CD14-positive monocyte (primary cell): ENCODE data around the gene ACKR2. TPM values are rescaled to one million over a fixed set of nuclear protein-coding genes. Genes with fewer than 3 reads are reported as not detected.

Experiments
- DNase-seq, 3 donors: peaks; one replicate each; pipeline ENCODE4 v3.0.0-alpha.2; 2011 to 2022
- H2AFZ ChIP-seq: 2 replicates; pipeline ENCODE4 v1.6.0; 2012; ENCODE audit warnings: mild to moderate bottlenecking, low read depth, low read length, inconsistent platforms; ENCODE audit not compliant: insufficient read depth, poor library complexity, severe bottlenecking
- H3K27ac ChIP-seq, 2 donors: 1 replicate in 1 of 2; 2 replicates in 1 of 2; pipeline ENCODE4 v1.5.1; 2012 to 2013; ENCODE audit warnings: low read length in 2 of 2, control low read depth in 1 of 2, inconsistent platforms in 1 of 2, low read depth in 1 of 2, mild to moderate bottlenecking in 1 of 2
- H3K27me3 ChIP-seq, 2 donors: one replicate each; pipeline versions ENCODE4 v1.6.0 to v1.6.1; 2011 to 2013; ENCODE audit warnings: low read length in 2 of 2; ENCODE audit not compliant: control insufficient read depth in 2 of 2, insufficient read depth in 2 of 2
- H3K36me3 ChIP-seq, 2 donors: replicated peaks in 1 of 2; 1 replicate in 1 of 2; 2 replicates in 1 of 2; pipeline versions ENCODE4 v1.5.1 to v1.6.1; 2012 to 2013; ENCODE audit warnings: low read length in 2 of 2, control low read depth in 1 of 2, inconsistent platforms in 1 of 2, mild to moderate bottlenecking in 1 of 2; ENCODE audit not compliant: insufficient read depth in 2 of 2, control insufficient read depth in 1 of 2
- H3K4me1 ChIP-seq, 2 donors: 1 replicate in 1 of 2; 2 replicates in 1 of 2; pipeline versions ENCODE4 v1.5.1 to v1.6.1; 2012 to 2013; ENCODE audit warnings: low read length in 2 of 2, control low read depth in 1 of 2, inconsistent platforms in 1 of 2, mild to moderate bottlenecking in 1 of 2, moderate library complexity in 1 of 2; ENCODE audit not compliant: insufficient read depth in 2 of 2, control insufficient read depth in 1 of 2
- H3K4me2 ChIP-seq: replicated peaks from 2 replicates; pipeline ENCODE3; 2012; ENCODE audit warnings: low read length, moderate library complexity, mild to moderate bottlenecking; ENCODE audit not compliant: poor library complexity, severe bottlenecking; ENCODE audit errors: extremely low read depth
- H3K4me3 ChIP-seq, 3 experiments: fragments of 200-600 bp in 1 of 3; sonication (generic) in 1 of 3; replicated peaks in 1 of 3; 1 replicate in 2 of 3; 2 replicates in 1 of 3; pipeline ENCODE4 v1.5.1; 2011 to 2013; ENCODE audit warnings: low read length in 3 of 3, mild to moderate bottlenecking in 3 of 3, control low read depth in 2 of 3, low read depth in 2 of 3, inconsistent platforms in 1 of 3, moderate library complexity in 1 of 3
- H3K79me2 ChIP-seq: 2 replicates; pipeline ENCODE4 v1.6.0; 2012; ENCODE audit warnings: mild to moderate bottlenecking, control low read depth, inconsistent platforms, low read length, moderate library complexity; ENCODE audit not compliant: insufficient read depth
- H3K9ac ChIP-seq: 2 replicates; pipeline ENCODE4 v1.6.0; 2017; ENCODE audit warnings: low read length, mild to moderate bottlenecking; ENCODE audit not compliant: insufficient read depth, poor library complexity, severe bottlenecking
- H3K9me3 ChIP-seq, 2 donors: replicated peaks in 1 of 2; 1 replicate in 1 of 2; 2 replicates in 1 of 2; pipeline versions ENCODE4 v1.5.1 to v1.6.1; 2012 to 2013; ENCODE audit warnings: low read length in 2 of 2, control low read depth in 1 of 2; ENCODE audit not compliant: control insufficient read depth in 1 of 2, insufficient read depth in 1 of 2
- H4K20me1 ChIP-seq: 2 replicates; pipeline ENCODE4 v1.6.0; 2012; ENCODE audit warnings: mild to moderate bottlenecking, low read length, control low read depth, moderate library complexity; ENCODE audit not compliant: insufficient read depth
- H3K27ac Mint-ChIP-seq, 7 donors: one replicate each; pipeline ENCODE4 v1.8.0; 2020; ENCODE audit warnings: mild to moderate bottlenecking in 7 of 7, mixed read lengths in 7 of 7, moderate library complexity in 6 of 7, inconsistent platforms in 2 of 7
- H3K27me3 Mint-ChIP-seq, 3 donors: one replicate each; pipeline ENCODE4 v1.8.0; 2021 to 2022; ENCODE audit warnings: low read depth in 3 of 3, mild to moderate bottlenecking in 3 of 3, mixed read lengths in 3 of 3, moderate library complexity in 3 of 3, inconsistent platforms in 1 of 3
- H3K36me3 Mint-ChIP-seq, 2 donors: one replicate each; pipeline ENCODE4 v1.8.0; 2020; ENCODE audit warnings: mixed read lengths in 2 of 2, inconsistent platforms in 1 of 2, mild to moderate bottlenecking in 1 of 2
- H3K4me1 Mint-ChIP-seq: one replicate; pipeline ENCODE4 v1.8.0; 2020; ENCODE audit warnings: mild to moderate bottlenecking, mixed read lengths
- H3K4me3 Mint-ChIP-seq, 2 donors: one replicate each; pipeline ENCODE4 v1.8.0; 2020; ENCODE audit warnings: mild to moderate bottlenecking in 2 of 2, mixed read lengths in 2 of 2, moderate library complexity in 1 of 2
- H3K9me3 Mint-ChIP-seq, 7 donors: one replicate each; pipeline ENCODE4 v1.8.0; 2020 to 2022; ENCODE audit warnings: mixed read lengths in 7 of 7, mild to moderate bottlenecking in 6 of 7, moderate library complexity in 6 of 7, inconsistent platforms in 2 of 7
- WGBS: methylation state at CpG from one replicate; pipeline ENCODE4 v1.1.5; 2013; ENCODE audit warnings: missing lambda C conversion rate; ENCODE audit not compliant: insufficient coverage; 5-methylcytosine and 5-hydroxymethylcytosine counted together
- intact Hi-C, 2 donors: fragments of 100-400 bp; cut with micrococcal nuclease; formaldehyde crosslinking; loops; one replicate each; pipeline versions ENCODE4 v1.15.0 to v1.15.1; 2023
- polyA plus RNA-seq, 3 donors: library from polyadenylated mRNA; depleted of rRNA in 1 of 3; unstranded in 2 of 3; stranded (reverse) in 1 of 3; fragments of 300-500 nt in 2 of 3; fragments of >200 nt in 1 of 3; fragmentation: Illumina TruSeq in 2 of 3; gene quantifications; 1 replicate in 2 of 3; 2 replicates in 1 of 3; pipeline ENCODE4 v1.2.3, GENCODE V29; 2012 to 2021
- TF ChIP-seq, protein P1 (sequence below): fragments of 200-600 bp; IDR thresholded peaks from one replicate; pipeline ENCODE4 v1.8.0; 2022; ENCODE audit warnings: antibody characterized with exemption, mild to moderate bottlenecking

The ACKR2 gene
- polyA plus RNA-seq, 3 donors: 0.49 TPM; not detected in 2

DNA sequence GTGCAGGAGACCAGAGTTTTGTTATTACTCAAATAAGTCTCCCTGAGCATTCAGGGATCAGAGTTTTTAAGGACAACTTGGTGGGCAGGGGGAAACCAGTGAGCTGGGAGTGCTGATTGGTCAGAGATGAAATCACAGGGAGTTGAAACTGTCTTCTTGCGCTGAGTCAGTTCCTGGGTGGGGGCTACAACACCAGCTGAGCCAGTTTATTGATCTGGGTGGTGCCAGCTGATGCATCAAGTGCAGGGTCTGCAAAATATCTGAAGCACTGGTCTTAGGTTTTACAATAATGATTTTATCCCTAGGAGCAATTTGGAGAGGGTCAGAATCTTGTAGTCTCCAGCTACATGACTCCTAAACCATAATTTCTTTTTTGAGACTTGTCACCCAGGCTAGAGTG lies 82.9 kb downstream of the ACKR2 start:
- Histone ChIP-seq H2AFZ (no peak overlapping the region), H3K27me3 (no peaks in the 10 kb centered on the region), H3K9me3 (no peaks in the 10 kb centered on the region), H3K4me2 (no peak overlapping the region), H3K4me3 (no peak overlapping the region), H3K4me1 (no peaks in the 10 kb centered on the region), H4K20me1 (no peaks in the 10 kb centered on the region), H3K36me3 (no peaks in the 10 kb centered on the region), H3K79me2 (no peaks in the 10 kb centered on the region), H3K9ac (no peak overlapping the region), H3K27ac (no peak overlapping the region)
- TF ChIP-seq, protein P1, sequence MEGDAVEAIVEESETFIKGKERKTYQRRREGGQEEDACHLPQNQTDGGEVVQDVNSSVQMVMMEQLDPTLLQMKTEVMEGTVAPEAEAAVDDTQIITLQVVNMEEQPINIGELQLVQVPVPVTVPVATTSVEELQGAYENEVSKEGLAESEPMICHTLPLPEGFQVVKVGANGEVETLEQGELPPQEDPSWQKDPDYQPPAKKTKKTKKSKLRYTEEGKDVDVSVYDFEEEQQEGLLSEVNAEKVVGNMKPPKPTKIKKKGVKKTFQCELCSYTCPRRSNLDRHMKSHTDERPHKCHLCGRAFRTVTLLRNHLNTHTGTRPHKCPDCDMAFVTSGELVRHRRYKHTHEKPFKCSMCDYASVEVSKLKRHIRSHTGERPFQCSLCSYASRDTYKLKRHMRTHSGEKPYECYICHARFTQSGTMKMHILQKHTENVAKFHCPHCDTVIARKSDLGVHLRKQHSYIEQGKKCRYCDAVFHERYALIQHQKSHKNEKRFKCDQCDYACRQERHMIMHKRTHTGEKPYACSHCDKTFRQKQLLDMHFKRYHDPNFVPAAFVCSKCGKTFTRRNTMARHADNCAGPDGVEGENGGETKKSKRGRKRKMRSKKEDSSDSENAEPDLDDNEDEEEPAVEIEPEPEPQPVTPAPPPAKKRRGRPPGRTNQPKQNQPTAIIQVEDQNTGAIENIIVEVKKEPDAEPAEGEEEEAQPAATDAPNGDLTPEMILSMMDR: no peak
- DNase-seq: no peak
- Mint-ChIP-seq H3K4me1 (peaks cover 2% of the 10 kb centered on the region), H3K4me3 (no peak overlapping the region), H3K36me3 (no peaks in the 10 kb centered on the region), H3K27ac (no peak overlapping the region), H3K27me3 (peaks cover 0 to 9% (median 4%) of the 10 kb centered on the region in 3 donors), H3K9me3 (peaks cover 0 to 3% (median 0%) of the 10 kb centered on the region in 7 donors)
- intact Hi-C loops: no loop called here
- 100% methylated on average over 1 of the region's 1 CpG for WGBS

GRCh38 chr3:42892807-42893206 lies 83.6 kb downstream of the ACKR2 start:
- Mint-ChIP-seq H3K27ac (no peak overlapping the region), H3K9me3 (peaks cover 0 to 3% (median 0%) of the 10 kb centered on the region in 7 donors), H3K27me3 (peaks cover 0 to 9% (median 4%) of the 10 kb centered on the region in 3 donors), H3K4me3 (no peak overlapping the region), H3K36me3 (no peaks in the 10 kb centered on the region), H3K4me1 (peaks cover 2% of the 10 kb centered on the region)
- H3K27ac ChIP-seq: no peak overlapping the region
- H2AFZ ChIP-seq: no peak overlapping the region
- H3K4me3 ChIP-seq: no peak overlapping the region
- no peak overlapping the region for H3K4me2 ChIP-seq
- WGBS: no CpG with 5 or more reads among the region's 1 CpG
- no peaks in the 10 kb centered on the region for H4K20me1 ChIP-seq
- no peaks in the 10 kb centered on the region for H3K27me3 ChIP-seq
- H3K9me3 ChIP-seq: no peaks in the 10 kb centered on the region
- no peaks in the 10 kb centered on the region for H3K79me2 ChIP-seq
- DNase-seq: no peak
- H3K4me1 ChIP-seq: no peaks in the 10 kb centered on the region
- H3K36me3 ChIP-seq: no peaks in the 10 kb centered on the region
- no peak overlapping the region for H3K9ac ChIP-seq
- TF ChIP-seq, protein P1: no peak
- intact Hi-C loops: no loop called here
